GM10266 (cell line): ENCODE results near the gene UHRF2.
"Not testable (repeated sequence)": the region's sequence is repeated elsewhere in the genome, so short reads cannot be mapped to it uniquely, and the experiment has no call there.

Source experiments
- DNase-seq: peaks from one replicate; pipeline ENCODE4 v3.0.0; 2012; ENCODE audit errors: extremely low spot score
- TF ChIP-seq, protein P1 (sequence below): IDR thresholded peaks from 2 replicates; pipeline ENCODE4 v1.5.1; 2012; ENCODE audit warnings: mild to moderate bottlenecking, low read depth; ENCODE audit not compliant: control insufficient read depth, insufficient read depth; ENCODE audit errors: missing control alignments

Gene UHRF2

DNA sequence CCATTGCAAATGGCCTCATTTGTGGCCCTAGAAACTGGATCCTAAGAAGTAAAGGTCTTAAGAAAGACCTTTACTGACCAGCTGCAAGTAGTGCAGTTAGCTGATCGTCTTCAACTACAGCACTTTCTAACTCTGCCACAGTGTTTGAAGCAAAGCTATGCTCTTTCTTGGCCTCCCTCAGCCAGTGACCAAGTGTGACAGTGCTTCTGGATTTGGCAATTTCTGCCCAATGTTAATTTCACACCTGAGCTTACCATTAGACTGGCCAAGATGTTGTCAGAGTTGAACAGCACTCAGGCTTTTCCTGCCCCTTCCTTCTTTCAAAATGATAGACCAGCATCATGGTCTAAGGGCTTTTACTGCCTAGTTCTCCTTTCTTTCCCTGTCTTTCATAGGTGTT lies 36.1 kb downstream of the UHRF2 start:
- no peak for DNase-seq
- TF ChIP-seq, protein P1, sequence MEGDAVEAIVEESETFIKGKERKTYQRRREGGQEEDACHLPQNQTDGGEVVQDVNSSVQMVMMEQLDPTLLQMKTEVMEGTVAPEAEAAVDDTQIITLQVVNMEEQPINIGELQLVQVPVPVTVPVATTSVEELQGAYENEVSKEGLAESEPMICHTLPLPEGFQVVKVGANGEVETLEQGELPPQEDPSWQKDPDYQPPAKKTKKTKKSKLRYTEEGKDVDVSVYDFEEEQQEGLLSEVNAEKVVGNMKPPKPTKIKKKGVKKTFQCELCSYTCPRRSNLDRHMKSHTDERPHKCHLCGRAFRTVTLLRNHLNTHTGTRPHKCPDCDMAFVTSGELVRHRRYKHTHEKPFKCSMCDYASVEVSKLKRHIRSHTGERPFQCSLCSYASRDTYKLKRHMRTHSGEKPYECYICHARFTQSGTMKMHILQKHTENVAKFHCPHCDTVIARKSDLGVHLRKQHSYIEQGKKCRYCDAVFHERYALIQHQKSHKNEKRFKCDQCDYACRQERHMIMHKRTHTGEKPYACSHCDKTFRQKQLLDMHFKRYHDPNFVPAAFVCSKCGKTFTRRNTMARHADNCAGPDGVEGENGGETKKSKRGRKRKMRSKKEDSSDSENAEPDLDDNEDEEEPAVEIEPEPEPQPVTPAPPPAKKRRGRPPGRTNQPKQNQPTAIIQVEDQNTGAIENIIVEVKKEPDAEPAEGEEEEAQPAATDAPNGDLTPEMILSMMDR, result no peak

GRCh38 chr9:6449645-6450044 lies 36.6 kb downstream of the UHRF2 start:
- DNase-seq, result no peak
- TF ChIP-seq, protein P1, result no peak

DNA sequence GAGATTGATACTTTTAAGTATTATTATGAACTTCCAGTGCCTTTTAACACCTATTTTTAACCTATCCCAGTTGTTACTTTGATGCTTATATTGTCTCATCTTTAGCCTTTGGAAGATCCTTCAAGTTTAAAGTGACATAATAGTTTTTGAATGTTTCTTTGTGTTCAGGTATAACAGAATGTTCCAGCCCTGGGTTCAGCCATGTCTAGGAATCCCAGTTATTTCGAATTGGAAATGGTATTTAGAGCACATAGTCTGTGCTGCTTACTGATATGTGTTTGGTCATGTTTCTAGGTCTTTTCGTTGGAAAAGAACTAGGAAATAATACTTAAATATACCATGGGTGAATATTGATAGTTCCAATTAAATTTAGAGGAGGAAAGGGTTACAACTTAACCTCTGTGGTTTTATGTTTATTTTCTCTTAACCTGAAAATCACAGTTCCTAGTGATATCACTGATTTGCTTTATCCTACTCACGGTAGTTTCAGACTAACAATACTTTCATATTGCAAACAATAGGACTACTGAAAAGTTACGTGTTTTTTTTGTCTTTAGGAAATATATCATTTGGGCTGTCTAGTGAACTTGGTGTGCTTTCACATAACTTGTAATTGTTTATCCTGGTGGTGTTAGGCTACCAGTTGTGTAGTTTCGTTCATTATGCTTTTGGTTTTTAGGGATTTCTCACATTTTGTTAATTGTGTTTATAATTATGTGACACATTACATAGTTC lies 37.8 kb downstream of the UHRF2 start:
- no peak for DNase-seq
- TF ChIP-seq, protein P1, result no peak

DNA sequence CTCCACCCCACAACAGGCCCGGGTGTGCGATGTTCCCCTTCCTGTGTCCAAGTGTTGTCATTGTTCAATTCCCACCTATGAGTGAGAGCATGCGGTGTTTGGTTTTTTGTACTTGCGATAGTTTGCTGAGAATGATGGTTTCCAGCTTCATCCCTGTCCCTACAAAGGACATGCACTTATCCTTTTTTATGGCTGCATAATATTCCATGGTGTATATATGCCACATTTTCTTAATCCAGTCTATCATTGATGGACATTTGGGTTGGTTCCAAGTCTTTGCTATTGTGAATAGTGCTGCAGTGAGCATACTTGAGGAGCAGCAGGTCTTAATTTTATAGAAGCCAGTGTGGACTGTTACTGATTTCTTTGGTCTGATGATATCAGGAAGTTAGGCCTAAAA lies 42.3 kb downstream of the UHRF2 start:
- not testable (repeated sequence) for DNase-seq

GRCh38 chr9:6458704-6459103 lies 45.7 kb downstream of the UHRF2 start:
- not testable (repeated sequence) for DNase-seq

DNA sequence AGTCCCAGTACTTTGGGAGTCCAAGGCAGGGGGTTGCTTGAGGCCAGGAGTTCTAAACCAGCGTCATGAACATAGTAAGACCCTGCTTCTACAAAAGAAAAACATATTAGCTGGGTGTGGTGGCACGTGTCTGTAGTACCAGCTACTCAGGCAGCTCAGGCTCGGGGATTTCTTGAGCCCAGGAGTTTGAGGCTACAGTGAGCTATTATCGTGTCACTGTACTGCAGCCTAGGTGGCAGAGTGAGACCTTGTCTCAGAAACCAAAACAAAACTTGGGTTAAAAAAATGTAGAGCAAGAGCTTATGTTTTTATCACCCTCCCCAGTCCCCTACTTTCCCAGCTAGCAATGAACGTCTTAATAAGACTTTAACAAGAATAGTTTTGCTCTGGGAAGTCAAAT lies 46.7 kb downstream of the UHRF2 start:
- TF ChIP-seq, protein P1, result peak; percentile 1
- DNase-seq, result no peak

DNA sequence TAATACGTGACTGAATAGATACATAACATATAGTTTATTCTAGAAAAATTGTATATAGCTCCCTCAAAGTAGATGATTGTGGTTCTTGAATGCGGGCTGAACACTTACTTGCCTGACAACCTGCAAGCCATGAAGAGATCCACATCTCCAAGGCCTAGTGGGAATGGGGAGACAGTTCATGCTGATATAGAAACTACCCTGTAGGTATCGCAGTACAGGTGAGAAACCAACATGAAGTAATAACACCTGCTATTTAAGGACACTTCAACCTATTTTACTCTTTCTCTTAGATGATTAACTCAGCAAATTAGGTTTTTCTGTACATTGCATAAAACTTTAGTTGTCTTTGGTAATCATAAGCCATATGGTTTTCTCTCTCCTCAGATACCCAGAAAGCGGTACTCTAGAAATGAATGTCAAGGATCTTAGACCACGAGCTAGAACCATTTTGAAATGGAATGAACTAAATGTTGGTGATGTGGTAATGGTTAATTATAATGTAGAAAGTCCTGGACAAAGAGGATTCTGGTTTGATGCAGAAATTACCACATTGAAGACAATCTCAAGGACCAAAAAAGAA lies 47.3 kb downstream of the UHRF2 start:
- no peak for DNase-seq
- TF ChIP-seq, protein P1, result no peak

DNA sequence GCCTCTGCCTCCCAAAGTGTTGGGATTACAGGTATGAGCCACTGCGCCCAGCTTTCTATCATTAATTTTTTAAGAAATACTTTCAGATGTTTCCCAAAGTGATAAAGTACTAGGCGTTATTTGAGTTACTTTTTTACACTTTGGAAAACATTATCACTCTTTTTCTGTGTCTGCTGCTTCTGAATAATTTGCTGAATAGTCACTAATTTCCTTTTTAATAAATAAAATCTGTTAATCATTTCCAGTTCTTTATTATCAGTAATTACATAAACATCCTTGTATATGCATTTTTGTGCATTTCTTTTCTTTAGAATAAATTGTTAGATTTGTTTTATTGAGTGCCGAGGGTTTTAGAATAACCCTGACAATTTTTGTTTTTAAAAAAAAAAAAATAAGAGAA lies 48.6 kb downstream of the UHRF2 start:
- TF ChIP-seq, protein P1, result no peak
- no peak for DNase-seq
